ENCODE measurements around the gene ATP6V1G1.

The ATP6V1G1 gene, protein sequence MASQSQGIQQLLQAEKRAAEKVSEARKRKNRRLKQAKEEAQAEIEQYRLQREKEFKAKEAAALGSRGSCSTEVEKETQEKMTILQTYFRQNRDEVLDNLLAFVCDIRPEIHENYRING

DNA sequence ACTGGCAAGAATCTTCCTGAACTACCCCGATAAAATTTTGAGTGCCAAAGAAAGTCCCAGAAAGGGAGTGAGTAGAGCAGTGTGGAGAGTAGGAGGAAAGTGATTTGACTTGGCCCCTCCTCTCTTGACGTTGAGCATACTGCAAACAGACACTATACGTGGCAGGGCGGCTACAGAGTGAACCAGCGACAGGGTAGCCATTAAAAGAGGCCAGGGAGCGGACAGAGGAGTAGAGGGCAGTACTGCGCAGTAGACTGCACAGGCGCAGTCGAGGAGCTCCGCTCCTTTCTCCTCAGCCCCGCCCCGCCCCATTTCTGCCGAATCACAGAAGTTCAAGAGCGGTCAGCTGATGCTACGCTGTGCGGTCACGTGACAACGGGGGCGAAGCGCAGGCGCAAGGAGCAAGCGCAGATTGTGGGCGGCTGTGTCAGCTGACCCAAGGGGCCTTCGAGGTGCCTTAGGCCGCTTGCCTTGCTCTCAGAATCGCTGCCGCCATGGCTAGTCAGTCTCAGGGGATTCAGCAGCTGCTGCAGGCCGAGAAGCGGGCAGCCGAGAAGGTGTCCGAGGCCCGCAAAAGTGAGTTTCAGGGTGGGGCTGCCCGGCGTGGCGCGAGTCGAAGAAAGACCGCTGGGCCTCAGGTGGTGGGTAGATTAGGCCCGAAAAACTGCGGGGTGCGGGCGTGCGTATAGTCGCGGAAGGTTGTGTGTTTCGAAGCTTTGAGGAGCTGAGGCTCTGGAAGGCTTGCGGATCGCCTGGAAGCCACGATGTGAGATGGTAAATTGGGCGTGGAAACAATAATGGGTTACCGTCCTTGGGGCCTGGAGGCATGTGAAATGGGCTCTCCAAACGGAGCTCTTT lies at the start of gene ATP6V1G1:
Gene ATP6V1G1 (plus strand): TSS at position 425 of the 858 bp plus-strand sequence. CDS start 70 bp downstream, at position 495.
- peak; percentile 92 for ATAC-seq (ENCODE audit: low read depth)
- TF ChIP-seq, protein P1, sequence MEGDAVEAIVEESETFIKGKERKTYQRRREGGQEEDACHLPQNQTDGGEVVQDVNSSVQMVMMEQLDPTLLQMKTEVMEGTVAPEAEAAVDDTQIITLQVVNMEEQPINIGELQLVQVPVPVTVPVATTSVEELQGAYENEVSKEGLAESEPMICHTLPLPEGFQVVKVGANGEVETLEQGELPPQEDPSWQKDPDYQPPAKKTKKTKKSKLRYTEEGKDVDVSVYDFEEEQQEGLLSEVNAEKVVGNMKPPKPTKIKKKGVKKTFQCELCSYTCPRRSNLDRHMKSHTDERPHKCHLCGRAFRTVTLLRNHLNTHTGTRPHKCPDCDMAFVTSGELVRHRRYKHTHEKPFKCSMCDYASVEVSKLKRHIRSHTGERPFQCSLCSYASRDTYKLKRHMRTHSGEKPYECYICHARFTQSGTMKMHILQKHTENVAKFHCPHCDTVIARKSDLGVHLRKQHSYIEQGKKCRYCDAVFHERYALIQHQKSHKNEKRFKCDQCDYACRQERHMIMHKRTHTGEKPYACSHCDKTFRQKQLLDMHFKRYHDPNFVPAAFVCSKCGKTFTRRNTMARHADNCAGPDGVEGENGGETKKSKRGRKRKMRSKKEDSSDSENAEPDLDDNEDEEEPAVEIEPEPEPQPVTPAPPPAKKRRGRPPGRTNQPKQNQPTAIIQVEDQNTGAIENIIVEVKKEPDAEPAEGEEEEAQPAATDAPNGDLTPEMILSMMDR (IDR thresholded peaks at IDR 0.05; ENCODE audit: poor library complexity, severe bottlenecking) = peak; percentile 21
- peak within 1 kb of the TSS; percentile 40 for H3K27ac ChIP-seq (ENCODE audit: poor library complexity, severe bottlenecking)

DNA sequence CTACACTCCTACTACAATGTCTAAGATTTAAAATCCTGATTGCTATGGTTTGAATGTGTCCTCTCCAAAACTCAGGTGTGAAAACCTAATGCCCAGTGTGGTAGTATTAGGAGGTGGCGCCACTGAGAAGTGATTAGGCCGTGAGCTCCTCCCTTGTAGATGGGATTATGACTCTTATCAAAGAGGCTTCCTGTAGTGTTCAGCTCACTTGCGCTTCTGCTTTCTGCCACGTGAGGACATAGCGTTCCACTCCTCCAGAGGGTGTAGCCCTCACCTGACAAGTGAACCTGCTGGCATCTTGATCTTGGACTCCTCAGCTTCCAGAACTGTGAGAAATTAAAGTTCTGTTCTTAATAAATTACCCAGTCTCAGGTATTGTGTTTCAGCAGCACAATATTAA lies 49.3 kb upstream of the ATP6V1G1 start:
- ATAC-seq (ENCODE audit: low read depth) (peak; percentile 88), DNase-seq (ENCODE audit: low spot score) (no peak)
- Histone ChIP-seq H3K36me3 (ENCODE audit: low read depth) (no peaks in the 10 kb centered on the region), H3K9me3 (ENCODE audit: severe bottlenecking) (no peaks in the 10 kb centered on the region), H3K27ac (ENCODE audit: poor library complexity, severe bottlenecking) (no peak overlapping the region), H3K4me3 (ENCODE audit: severe bottlenecking) (no peak overlapping the region), H3K27me3 (ENCODE audit: insufficient read depth, poor library complexity, severe bottlenecking) (no peaks in the 10 kb centered on the region), H3K4me1 (ENCODE audit: insufficient read depth, poor library complexity, severe bottlenecking) (no peaks in the 10 kb centered on the region)
- TF ChIP-seq, protein P1 (IDR thresholded peaks at IDR 0.05; ENCODE audit: poor library complexity, severe bottlenecking) = peak; percentile 47

More for the DNA sequence above, at the start of gene ATP6V1G1:
- peak; percentile 100 for DNase-seq (ENCODE audit: low spot score)
- no peaks in the 10 kb centered on the region for H3K27me3 ChIP-seq (ENCODE audit: insufficient read depth, poor library complexity, severe bottlenecking)
- H3K4me1 ChIP-seq (ENCODE audit: insufficient read depth, poor library complexity, severe bottlenecking) = peaks cover 30% of the 10 kb centered on the region
- peak within 1 kb of the TSS; percentile 57 for H3K4me3 ChIP-seq (ENCODE audit: severe bottlenecking)
- H3K9me3 ChIP-seq (ENCODE audit: severe bottlenecking) = no peaks in the 10 kb centered on the region
- H3K36me3 ChIP-seq (ENCODE audit: low read depth) = peaks cover 15% of the 10 kb centered on the region

DNA sequence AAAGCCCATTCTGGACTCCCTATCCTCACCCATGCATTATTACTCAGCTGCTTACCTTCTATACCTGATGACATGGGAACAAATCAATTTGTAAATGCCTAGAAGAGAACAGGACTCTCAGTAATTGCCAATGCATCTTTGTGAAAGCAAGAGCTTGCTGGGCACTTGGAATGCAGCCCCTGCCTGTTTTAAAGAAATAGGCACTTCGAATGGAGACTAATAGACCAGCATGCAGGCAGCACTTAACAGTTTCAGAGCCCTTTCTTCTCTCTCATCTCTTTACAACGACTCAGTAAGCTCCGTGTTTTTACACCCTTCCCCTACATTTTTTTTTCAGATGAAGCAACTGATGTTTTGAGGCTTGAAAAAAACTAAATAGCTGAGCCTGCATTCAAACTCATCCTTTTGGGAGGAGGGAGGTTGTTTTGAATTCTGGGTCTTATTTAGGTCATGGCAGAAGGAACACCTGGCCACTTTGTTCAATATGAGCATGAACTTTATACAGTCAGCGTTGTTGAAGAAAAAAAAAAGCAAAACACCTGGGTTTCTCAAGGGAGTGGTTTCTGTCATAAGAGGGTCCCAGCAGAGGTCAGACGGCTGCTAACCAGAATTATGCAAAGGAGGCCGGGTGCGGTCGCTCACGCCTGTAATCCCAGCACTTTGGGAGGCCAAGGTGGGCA lies 47.7 kb upstream of the ATP6V1G1 start:
- DNase-seq (ENCODE audit: low spot score) (no peak), ATAC-seq (ENCODE audit: low read depth) (no peak)

DNA sequence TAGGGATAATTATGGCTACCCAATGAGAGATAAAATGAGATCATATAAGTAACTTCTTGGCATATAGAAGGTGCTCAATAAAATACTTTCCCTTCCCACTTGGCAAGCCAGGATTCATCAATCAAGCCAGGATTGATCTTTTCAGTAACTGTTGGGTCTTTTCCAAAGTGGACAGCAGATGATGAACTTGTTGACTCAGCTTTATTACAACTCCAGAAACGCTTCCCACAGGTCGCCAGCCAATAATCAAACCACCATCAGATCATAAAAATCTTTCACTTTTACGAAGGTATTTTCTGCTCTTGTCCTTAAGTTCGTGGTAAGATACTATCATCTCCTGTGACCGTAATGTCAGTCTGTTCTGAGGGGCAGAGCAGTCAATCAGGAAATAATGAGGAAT lies 42.5 kb upstream of the ATP6V1G1 start:
- ATAC-seq (ENCODE audit: low read depth) (no peak), DNase-seq (ENCODE audit: low spot score) (no peak)
- Histone ChIP-seq H3K27me3 (ENCODE audit: insufficient read depth, poor library complexity, severe bottlenecking) (no peaks in the 10 kb centered on the region), H3K9me3 (ENCODE audit: severe bottlenecking) (no peaks in the 10 kb centered on the region), H3K4me1 (ENCODE audit: insufficient read depth, poor library complexity, severe bottlenecking) (no peaks in the 10 kb centered on the region), H3K27ac (ENCODE audit: poor library complexity, severe bottlenecking) (no peak overlapping the region), H3K36me3 (ENCODE audit: low read depth) (no peaks in the 10 kb centered on the region), H3K4me3 (ENCODE audit: severe bottlenecking) (no peak overlapping the region)
- TF ChIP-seq, protein P1 (IDR thresholded peaks at IDR 0.05; ENCODE audit: poor library complexity, severe bottlenecking) = no peak

More for the DNA sequence above, 47.7 kb upstream of the ATP6V1G1 start:
- no peaks in the 10 kb centered on the region for H3K27me3 ChIP-seq (ENCODE audit: insufficient read depth, poor library complexity, severe bottlenecking)
- TF ChIP-seq, protein P1 (IDR thresholded peaks at IDR 0.05; ENCODE audit: poor library complexity, severe bottlenecking) = no peak
- no peaks in the 10 kb centered on the region for H3K36me3 ChIP-seq (ENCODE audit: low read depth)
- no peaks in the 10 kb centered on the region for H3K9me3 ChIP-seq (ENCODE audit: severe bottlenecking)
- no peaks in the 10 kb centered on the region for H3K4me1 ChIP-seq (ENCODE audit: insufficient read depth, poor library complexity, severe bottlenecking)
- no peak overlapping the region for H3K27ac ChIP-seq (ENCODE audit: poor library complexity, severe bottlenecking)
- H3K4me3 ChIP-seq (ENCODE audit: severe bottlenecking) = no peak overlapping the region

Measured in RWPE2 (cell line).